Activated CD8-positive, alpha-beta T cell treated with anti-CD3 and anti-CD28 coated beads, Interleukin-2, amount 10 ng/mL, durations not matched to agents 7 days and 5 days (primary cell): ENCODE data around the gene NEU4. TPM values are rescaled to one million over a fixed set of nuclear protein-coding genes. Genes with fewer than 3 reads are reported as not detected.

Source experiments
- ATAC-seq: fragments of 150-1000 bp; cut with Tn5 transposase; one replicate; pipeline ENCODE4 v1.10.0; 2021; ENCODE audit warnings: moderate library complexity
- CTCF ChIA-PET: fragments of 350-600 bp; sonication (Branson Sonifier 250); formaldehyde crosslinking; loops from one replicate; lab custom pipeline; 2021; ENCODE audit warnings: antibody characterized with exemption; lab: Charles Lee
- POLR2A ChIA-PET: fragments of 350-600 bp; sonication (Branson Sonifier 250); formaldehyde crosslinking; loops from one replicate; lab custom pipeline; 2021; ENCODE audit warnings: antibody characterized with exemption; lab: Charles Lee
- DNase-seq: peaks from one replicate; pipeline ENCODE4 v3.0.0-alpha.2; 2020
- H3K27ac Mint-ChIP-seq: one replicate; pipeline ENCODE4 v1.8.0; 2021; ENCODE audit warnings: mild to moderate bottlenecking, mixed read lengths
- H3K27me3 Mint-ChIP-seq: one replicate; pipeline ENCODE4 v1.8.0; 2021; ENCODE audit warnings: low read depth, mixed read lengths
- H3K36me3 Mint-ChIP-seq: one replicate; pipeline ENCODE4 v1.8.0; 2021; ENCODE audit warnings: low read depth, mixed read lengths
- H3K4me1 Mint-ChIP-seq: one replicate; pipeline ENCODE4 v1.8.0; 2021; ENCODE audit warnings: low read depth, mixed read lengths
- H3K4me3 Mint-ChIP-seq: one replicate; pipeline ENCODE4 v1.8.0; 2021; ENCODE audit warnings: mild to moderate bottlenecking, mixed read lengths
- H3K9me3 Mint-ChIP-seq: one replicate; pipeline ENCODE4 v1.8.0; 2022; ENCODE audit warnings: mixed read lengths; ENCODE audit not compliant: insufficient read depth
- total RNA-seq, 2 experiments: library from RNA; stranded (reverse); gene quantifications; one replicate each; pipeline ENCODE4 v1.2.3, GENCODE V29; 2021

The NEU4 gene
- total RNA-seq, 2 experiments from 2014 or later: 0.31 to 0.45 TPM

GRCh38 chr2:241855888-241856422 lies 47.0 kb downstream of the NEU4 start:
- no peak for DNase-seq
- H3K9me3 Mint-ChIP-seq: no peaks in the 10 kb centered on the region
- H3K27me3 Mint-ChIP-seq: no peaks in the 10 kb centered on the region
- ChIA-PET CTCF (no interaction called here), POLR2A (interaction anchor here (0.9 to 1.2 kb wide), 2 partner anchors 11 to 13 kb away, joined by 3 to 4 read pairs; no protein-coding TSS in a partner anchor)
- no peak overlapping the region for H3K4me3 Mint-ChIP-seq
- no peak overlapping the region for H3K27ac Mint-ChIP-seq
- no peak for ATAC-seq
- H3K36me3 Mint-ChIP-seq: no peaks in the 10 kb centered on the region
- H3K4me1 Mint-ChIP-seq: peaks cover 21% of the 10 kb centered on the region

GRCh38 chr2:241857041-241857541 lies 48.1 kb downstream of the NEU4 start:
- Mint-ChIP-seq H3K27ac (no peak overlapping the region), H3K36me3 (no peaks in the 10 kb centered on the region), H3K27me3 (peaks cover 3% of the 10 kb centered on the region), H3K4me3 (no peak overlapping the region), H3K9me3 (no peaks in the 10 kb centered on the region), H3K4me1 (peaks cover 31% of the 10 kb centered on the region)
- POLR2A ChIA-PET: no interaction called here
- ATAC-seq (no peak), DNase-seq (no peak)
- CTCF ChIA-PET: no interaction called here

DNA sequence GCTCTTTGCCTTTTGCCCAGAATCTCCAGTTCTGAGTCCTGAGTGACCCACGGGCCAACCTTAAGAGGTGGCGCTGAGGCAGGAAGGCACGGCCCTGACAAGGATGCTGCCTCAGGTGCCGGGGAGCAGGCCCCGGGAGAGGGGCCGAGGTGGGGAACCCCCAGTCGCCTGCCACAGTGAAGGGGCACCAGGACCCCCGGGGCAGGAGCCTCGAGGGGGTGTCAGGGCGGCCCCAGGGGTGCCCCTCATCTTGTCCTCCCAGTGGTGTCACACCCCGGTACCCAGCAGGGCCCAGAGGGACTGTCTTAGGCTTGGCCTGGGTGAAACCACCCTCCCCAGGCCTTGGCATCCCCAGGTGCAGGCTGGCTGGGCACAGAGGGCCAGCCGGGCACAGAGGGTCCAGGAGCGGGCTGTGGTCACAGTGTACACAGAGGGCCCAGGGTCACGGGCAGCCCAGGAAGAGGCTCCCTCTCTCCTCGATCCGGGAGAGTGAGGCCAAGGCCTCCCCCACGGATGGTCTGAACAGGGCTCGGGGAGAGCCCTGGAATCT lies 48.7 kb downstream of the NEU4 start:
- CTCF ChIA-PET: no interaction called here
- ATAC-seq (no peak), DNase-seq (no peak)
- Mint-ChIP-seq H3K36me3 (no peaks in the 10 kb centered on the region), H3K27ac (no peak overlapping the region), H3K4me1 (peaks cover 31% of the 10 kb centered on the region), H3K27me3 (peaks cover 3% of the 10 kb centered on the region), H3K9me3 (no peaks in the 10 kb centered on the region), H3K4me3 (peak overlapping the region; percentile 62)
- POLR2A ChIA-PET: interaction anchor here (1.3 to 2.5 kb wide), 2 partner anchors 11 to 13 kb away, joined by 5 to 10 read pairs; no protein-coding TSS in a partner anchor

- H3K4me1 Mint-ChIP-seq: peaks cover 39% of the 10 kb centered on the region
- no peaks in the 10 kb centered on the region for H3K36me3 Mint-ChIP-seq
- peaks cover 3% of the 10 kb centered on the region for H3K27me3 Mint-ChIP-seq
- ATAC-seq: peak; percentile 55
- peak within 1 kb of the TSS; percentile 62 for H3K4me3 Mint-ChIP-seq
- ChIA-PET POLR2A (interaction anchor here (1.3 to 2.5 kb wide), 2 partner anchors 10 to 14 kb away, joined by 5 to 10 read pairs; no protein-coding TSS in a partner anchor), CTCF (interaction anchor here (2.2 kb wide), 1 partner anchor 10 kb away, joined by 17 read pairs; the partner anchor contains the start of gene RTP5)
- peak; percentile 74 for DNase-seq
- H3K27ac Mint-ChIP-seq: peak within 1 kb of the TSS; percentile 82
- H3K9me3 Mint-ChIP-seq: no peaks in the 10 kb centered on the region
Observed at GRCh38 chr2:241858206-241859016, 49.4 kb downstream of the NEU4 start, which contains the start of gene PDCD1. Gene PDCD1, minus strand, starts transcription at chr2:241858894. Its CDS starts 56 bp downstream, at chr2:241858838.

DNA sequence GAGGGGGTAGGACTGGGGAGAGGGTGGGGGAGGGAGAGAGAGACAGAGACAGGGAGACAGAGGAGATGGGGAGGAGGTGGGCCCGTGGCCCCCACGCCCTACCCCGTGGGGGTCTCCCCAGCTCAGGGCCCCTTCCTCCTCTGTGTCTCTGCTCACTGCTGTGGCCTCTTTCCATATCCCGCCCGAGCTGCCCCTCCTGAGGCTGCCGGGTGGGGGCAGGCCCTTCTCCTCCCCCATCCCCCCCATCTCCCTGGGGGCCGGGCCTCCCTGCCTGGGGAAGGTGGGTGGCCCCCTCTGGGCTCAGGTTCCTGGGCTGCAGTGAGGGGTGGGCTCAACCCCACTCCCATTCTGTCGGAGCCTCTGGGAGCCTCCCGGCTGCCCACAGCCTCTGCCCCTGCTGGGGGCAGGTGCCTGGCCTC lies 50.0 kb downstream of the NEU4 start:
- peaks cover 43% of the 10 kb centered on the region for H3K4me1 Mint-ChIP-seq
- H3K27ac Mint-ChIP-seq: no peak overlapping the region
- ATAC-seq (peak; percentile 21), DNase-seq (no peak)
- peak overlapping the region; percentile 31 for H3K4me3 Mint-ChIP-seq
- CTCF ChIA-PET: interaction anchor here (1.1 to 2.2 kb wide), 2 partner anchors 10 to 710 kb away, joined by 3 to 17 read pairs; partner anchors contain the start of genes PASK and RTP5
- H3K36me3 Mint-ChIP-seq: peaks cover under 1% of the 10 kb centered on the region
- POLR2A ChIA-PET: interaction anchor here (1.3 to 2.5 kb wide), 2 partner anchors 9 to 14 kb away, joined by 5 to 10 read pairs; no protein-coding TSS in a partner anchor
- no peaks in the 10 kb centered on the region for H3K9me3 Mint-ChIP-seq
- H3K27me3 Mint-ChIP-seq: peaks cover 3% of the 10 kb centered on the region

- POLR2A ChIA-PET: interaction anchor here (1.4 to 2.5 kb wide), 2 partner anchors 9 to 15 kb away, joined by 5 to 10 read pairs; no protein-coding TSS in a partner anchor
Observed at GRCh38 chr2:241859436-241860183, 50.6 kb downstream of the NEU4 start.

DNA sequence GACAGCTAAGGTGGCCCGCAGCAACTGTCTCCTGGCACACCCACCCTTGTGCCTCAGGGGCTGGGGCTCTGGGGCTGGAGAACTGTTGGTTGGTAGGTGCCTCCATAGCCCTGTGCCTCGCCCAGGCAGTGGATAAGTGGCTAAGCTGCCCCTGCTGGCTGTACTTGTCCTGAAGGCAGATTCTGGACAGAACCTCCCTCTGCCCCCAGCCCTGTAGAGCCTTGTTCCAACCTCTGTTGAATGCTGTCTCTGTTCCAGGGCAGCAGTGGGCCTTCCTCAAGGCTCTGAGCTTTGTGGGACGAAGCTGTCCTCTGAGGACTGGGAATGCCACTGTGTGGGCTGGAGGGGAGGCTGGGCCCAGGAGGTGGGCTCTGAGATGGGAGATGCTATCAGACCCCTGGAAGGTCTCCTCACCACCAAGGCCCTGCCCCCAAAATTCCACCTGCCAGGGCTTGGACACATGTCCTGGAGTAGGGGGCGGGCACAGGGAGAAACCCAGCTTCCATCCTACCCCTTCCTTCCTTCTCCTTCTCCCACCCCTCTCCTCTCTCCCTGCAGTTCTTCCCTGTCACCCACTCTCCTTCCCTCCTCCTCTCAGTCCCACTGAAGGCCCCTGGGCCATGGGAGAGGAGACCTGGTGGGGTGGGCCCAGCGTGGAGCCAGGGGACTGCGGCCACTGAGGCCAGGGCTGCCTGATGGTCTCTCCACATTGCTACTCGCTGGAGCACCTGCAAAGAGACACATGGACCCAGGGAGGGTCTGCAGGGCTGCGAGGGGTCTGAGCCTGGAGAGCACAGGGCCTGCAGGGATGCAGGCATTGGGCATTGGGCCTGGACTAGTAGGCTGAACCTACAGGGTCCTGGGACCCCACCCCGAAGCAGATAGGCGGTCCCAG lies 51.4 kb downstream of the NEU4 start:
- no peaks in the 10 kb centered on the region for H3K9me3 Mint-ChIP-seq
- H3K27me3 Mint-ChIP-seq: peaks cover 17% of the 10 kb centered on the region
- ChIA-PET POLR2A (interaction anchor here (0.6 to 2.5 kb wide), 3 partner anchors 8 to 97 kb away, joined by 3 to 10 read pairs (median 5); no protein-coding TSS in a partner anchor), CTCF (interaction anchor here (0.7 to 2.2 kb wide), 5 partner anchors 8 to 711 kb away, joined by 3 to 17 read pairs (median 3); partner anchors contain the start of genes PASK and RTP5)
- ATAC-seq (peak; percentile 43), DNase-seq (no peak)
- peak overlapping the region; percentile 58 for H3K4me3 Mint-ChIP-seq
- H3K4me1 Mint-ChIP-seq: peaks cover 57% of the 10 kb centered on the region
- peaks cover 7% of the 10 kb centered on the region for H3K36me3 Mint-ChIP-seq
- H3K27ac Mint-ChIP-seq: peak overlapping the region; percentile 82

More at GRCh38 chr2:241859436-241860183, 50.6 kb downstream of the NEU4 start:
- ATAC-seq (peak; percentile 38), DNase-seq (peak; percentile 64)
- Mint-ChIP-seq H3K27me3 (peaks cover 9% of the 10 kb centered on the region), H3K9me3 (no peaks in the 10 kb centered on the region), H3K4me1 (peaks cover 49% of the 10 kb centered on the region), H3K4me3 (peak overlapping the region; percentile 58), H3K36me3 (peaks cover 5% of the 10 kb centered on the region), H3K27ac (peak overlapping the region; percentile 82)
- CTCF ChIA-PET: interaction anchor here (0.7 to 2.2 kb wide), 5 partner anchors 9 to 710 kb away, joined by 3 to 17 read pairs (median 3); partner anchors contain the start of genes PASK and RTP5

DNA sequence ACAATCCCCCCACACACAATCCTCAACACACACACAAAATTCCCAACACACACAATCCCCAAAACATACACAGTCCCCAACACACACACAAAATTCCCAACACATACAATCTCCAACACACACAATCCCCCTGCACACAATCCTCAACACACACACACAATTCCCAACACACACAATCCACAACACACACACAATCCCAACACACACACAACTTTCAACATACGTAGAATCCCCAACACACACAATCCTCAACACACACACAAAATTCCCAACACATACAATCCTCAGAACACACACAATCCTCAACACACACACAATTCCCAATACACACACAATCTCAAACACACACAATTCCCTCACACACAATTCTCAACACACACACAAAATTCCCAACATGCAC lies 52.3 kb downstream of the NEU4 start:
- ATAC-seq (no peak), DNase-seq (no peak)
- no peak overlapping the region for H3K4me3 Mint-ChIP-seq
- CTCF ChIA-PET: no interaction called here
- peaks cover 22% of the 10 kb centered on the region for H3K27me3 Mint-ChIP-seq
- H3K4me1 Mint-ChIP-seq: peaks cover 62% of the 10 kb centered on the region
- peaks cover 7% of the 10 kb centered on the region for H3K36me3 Mint-ChIP-seq
- H3K9me3 Mint-ChIP-seq: no peaks in the 10 kb centered on the region
- POLR2A ChIA-PET: no interaction called here
- peak overlapping the region; percentile 1 for H3K27ac Mint-ChIP-seq

DNA sequence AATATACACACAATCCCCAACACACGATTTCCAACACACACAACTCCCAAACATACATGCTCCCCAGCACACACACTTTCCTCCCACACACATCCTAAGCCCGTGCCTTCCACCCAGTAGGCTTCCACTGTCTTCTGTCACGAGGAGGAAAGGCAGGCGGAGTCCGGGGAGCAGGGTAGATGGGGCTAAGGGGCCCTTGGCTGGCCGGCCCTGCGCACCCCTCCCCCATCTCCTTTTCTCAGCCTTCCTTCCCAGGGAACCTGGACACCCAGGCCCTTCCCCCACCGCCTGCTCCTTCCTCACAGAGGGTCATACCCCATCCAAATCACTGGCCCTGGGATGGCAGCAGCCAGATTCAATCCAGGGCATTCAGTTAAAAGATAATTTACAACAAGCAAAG lies 53.1 kb downstream of the NEU4 start:
- ATAC-seq: no peak
- peaks cover 7% of the 10 kb centered on the region for H3K36me3 Mint-ChIP-seq
- ChIA-PET POLR2A (no interaction called here), CTCF (no interaction called here)
- H3K27me3 Mint-ChIP-seq: peaks cover 22% of the 10 kb centered on the region
- no peak overlapping the region for H3K4me3 Mint-ChIP-seq
- H3K9me3 Mint-ChIP-seq: no peaks in the 10 kb centered on the region
- peak overlapping the region; percentile 20 for H3K27ac Mint-ChIP-seq
- H3K4me1 Mint-ChIP-seq: peaks cover 66% of the 10 kb centered on the region
- no peak for DNase-seq
